Measurements from ENCODE around the gene ZKSCAN8.
A peak's percentile ranks its signal among the peaks of the same experiment; 100 is the strongest.

The ZKSCAN8 gene

DNA sequence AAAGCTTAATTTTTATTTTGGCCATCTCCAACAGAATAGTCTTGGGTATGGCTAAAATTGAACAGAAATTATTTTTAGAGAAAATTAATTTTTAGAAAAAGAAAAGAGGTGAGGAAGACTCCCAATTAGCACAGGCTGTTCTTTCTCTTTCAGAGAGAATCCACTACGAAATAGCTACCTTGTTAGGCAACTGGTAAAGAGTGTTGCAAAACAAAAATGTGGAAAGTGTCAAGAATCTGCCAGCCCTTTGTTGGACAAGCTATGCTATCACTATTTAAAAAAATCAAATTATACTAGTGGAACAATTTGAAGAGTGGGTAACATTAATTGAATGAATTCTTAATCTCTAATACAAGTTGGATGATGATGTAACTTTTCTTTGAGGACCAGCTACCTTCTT, 64.2 kb downstream of the ZKSCAN8 start:
- TF ChIP-seq, protein P1, sequence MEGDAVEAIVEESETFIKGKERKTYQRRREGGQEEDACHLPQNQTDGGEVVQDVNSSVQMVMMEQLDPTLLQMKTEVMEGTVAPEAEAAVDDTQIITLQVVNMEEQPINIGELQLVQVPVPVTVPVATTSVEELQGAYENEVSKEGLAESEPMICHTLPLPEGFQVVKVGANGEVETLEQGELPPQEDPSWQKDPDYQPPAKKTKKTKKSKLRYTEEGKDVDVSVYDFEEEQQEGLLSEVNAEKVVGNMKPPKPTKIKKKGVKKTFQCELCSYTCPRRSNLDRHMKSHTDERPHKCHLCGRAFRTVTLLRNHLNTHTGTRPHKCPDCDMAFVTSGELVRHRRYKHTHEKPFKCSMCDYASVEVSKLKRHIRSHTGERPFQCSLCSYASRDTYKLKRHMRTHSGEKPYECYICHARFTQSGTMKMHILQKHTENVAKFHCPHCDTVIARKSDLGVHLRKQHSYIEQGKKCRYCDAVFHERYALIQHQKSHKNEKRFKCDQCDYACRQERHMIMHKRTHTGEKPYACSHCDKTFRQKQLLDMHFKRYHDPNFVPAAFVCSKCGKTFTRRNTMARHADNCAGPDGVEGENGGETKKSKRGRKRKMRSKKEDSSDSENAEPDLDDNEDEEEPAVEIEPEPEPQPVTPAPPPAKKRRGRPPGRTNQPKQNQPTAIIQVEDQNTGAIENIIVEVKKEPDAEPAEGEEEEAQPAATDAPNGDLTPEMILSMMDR (IDR thresholded peaks at IDR 0.05; ENCODE audit: borderline replicate concordance, insufficient read depth, low read depth, low read length), result no peak
- H3K4me3 ChIP-seq (ENCODE audit: low read depth, low read length), result no peak overlapping the region

DNA sequence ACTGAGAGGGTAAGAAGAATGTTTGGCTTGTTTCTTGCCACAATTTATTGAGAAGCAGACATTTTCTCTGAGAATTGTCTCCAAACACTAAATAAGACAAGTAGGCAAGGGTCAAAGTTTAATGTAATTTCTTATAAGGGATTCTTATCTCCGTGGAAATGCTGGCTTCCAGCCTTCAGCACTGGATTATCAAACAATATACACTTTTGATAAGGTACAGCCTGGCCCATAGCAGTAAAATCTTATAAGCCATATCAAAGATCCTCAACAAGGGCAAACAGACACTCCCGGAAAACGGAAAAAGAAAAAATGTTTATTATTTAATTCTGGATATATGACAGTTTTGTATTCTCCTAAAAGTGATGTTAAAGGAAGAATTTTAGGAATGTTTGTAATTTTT, 64.8 kb downstream of the ZKSCAN8 start:
- no peak overlapping the region for H3K4me3 ChIP-seq (ENCODE audit: low read depth, low read length)
- TF ChIP-seq, protein P1 (IDR thresholded peaks at IDR 0.05; ENCODE audit: borderline replicate concordance, insufficient read depth, low read depth, low read length), result no peak

DNA sequence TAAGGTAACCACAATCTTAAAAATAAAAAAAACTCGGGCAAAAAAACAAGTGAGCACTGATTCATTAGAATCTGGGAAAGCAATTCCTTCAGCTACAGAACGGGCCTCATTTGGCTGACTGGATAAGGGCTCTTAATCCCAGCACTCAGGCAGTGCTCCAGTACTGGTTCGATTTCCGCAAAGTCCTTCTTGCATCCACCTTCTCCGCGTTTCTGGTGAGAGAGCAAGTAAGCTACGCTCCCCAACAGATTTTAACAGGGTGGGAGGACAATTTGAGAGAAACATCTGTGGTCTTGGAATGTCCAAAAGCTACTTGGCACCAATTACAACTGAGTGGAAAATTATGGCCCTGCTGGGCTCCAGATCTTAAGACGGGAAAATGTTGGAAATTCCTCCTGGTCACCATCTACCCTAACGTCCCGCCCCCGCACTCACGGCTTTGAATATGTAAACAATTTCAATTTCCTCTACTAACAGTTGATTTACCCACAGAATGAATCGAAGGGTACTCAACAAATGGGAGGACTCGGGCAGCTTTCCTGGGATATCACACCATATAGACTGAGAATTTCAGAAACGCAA, 65.3 kb downstream of the ZKSCAN8 start:
- H3K4me3 ChIP-seq (ENCODE audit: low read depth, low read length), result no peak overlapping the region
- TF ChIP-seq, protein P1 (IDR thresholded peaks at IDR 0.05; ENCODE audit: borderline replicate concordance, insufficient read depth, low read depth, low read length), result no peak

GRCh38 chr6:28207510-28208110, 65.9 kb downstream of the ZKSCAN8 start:
- peak overlapping the region; percentile 38 for H3K4me3 ChIP-seq (ENCODE audit: low read depth, low read length)
- TF ChIP-seq, protein P1 (IDR thresholded peaks at IDR 0.05; ENCODE audit: borderline replicate concordance, insufficient read depth, low read depth, low read length), result no peak

DNA sequence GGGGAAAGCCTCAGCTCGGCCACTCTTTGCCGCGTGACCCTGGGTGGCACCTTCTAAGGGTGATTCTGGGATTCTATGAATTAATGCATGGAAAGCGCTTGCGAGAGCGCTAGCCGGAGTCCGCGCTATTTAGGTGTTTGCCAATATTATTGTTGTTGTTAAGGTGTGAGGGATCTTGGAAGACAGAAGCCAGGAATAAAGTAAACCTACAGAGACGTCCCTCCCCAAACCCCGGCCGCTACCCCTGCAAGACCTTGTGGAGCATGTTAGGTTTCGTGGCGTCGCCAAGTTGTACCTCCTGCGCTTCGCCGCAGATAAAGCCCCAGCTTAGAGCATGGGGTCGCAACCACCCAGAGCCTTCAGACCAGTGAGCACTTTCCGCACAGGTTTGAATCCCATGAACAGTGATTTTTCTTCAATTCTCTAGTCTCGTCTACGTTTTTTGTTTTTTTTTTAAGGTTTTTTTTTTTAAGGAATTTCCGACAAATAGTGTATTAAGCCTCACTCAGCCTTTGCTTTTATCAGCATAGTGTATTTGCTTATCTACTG, 66.5 kb downstream of the ZKSCAN8 start:
- TF ChIP-seq, protein P1 (IDR thresholded peaks at IDR 0.05; ENCODE audit: borderline replicate concordance, insufficient read depth, low read depth, low read length), result no peak
- H3K4me3 ChIP-seq (ENCODE audit: low read depth, low read length), result peak overlapping the region; percentile 38
